Stimulated activated CD8-positive, alpha-beta memory T cell treated with anti-CD3 and anti-CD28 coated beads, Interleukin-15, amount 100 ng/mL, for 4 hours (primary cell): Measurements from ENCODE around the gene NID1.
"Not testable (repeated sequence)": the region's sequence is repeated elsewhere in the genome, so short reads cannot be mapped to it uniquely, and the experiment has no call there.

Source experiments
- DNase-seq, 2 donors: peaks; one replicate each; pipeline ENCODE4 v3.0.0-alpha.2; 2020; ENCODE audit warnings: low read depth in 2 of 2

Gene NID1

GRCh38 chr1:236096660-236097482, 32.0 kb upstream of the NID1 start:
- DNase-seq = peak; percentile 72 to 79

- DNase-seq = no peak
Measured at GRCh38 chr1:236095705-236096520, 31.0 kb upstream of the NID1 start.

- DNase-seq = no peak
Measured at GRCh38 chr1:236092899-236093298, 28.0 kb upstream of the NID1 start.

- no peak for DNase-seq
Measured at GRCh38 chr1:236091933-236092318, 27.0 kb upstream of the NID1 start.

- DNase-seq = no peak
Measured at GRCh38 chr1:236090741-236091147, 25.9 kb upstream of the NID1 start.

GRCh38 chr1:236089046-236089773, 24.3 kb upstream of the NID1 start:
- no peak for DNase-seq

- no peak for DNase-seq
Measured at GRCh38 chr1:236086537-236086936, 21.6 kb upstream of the NID1 start.

- DNase-seq = no peak
Measured at GRCh38 chr1:236085545-236086159, 20.8 kb upstream of the NID1 start.

- DNase-seq = no peak
Measured at GRCh38 chr1:236084386-236084730, 19.5 kb upstream of the NID1 start.

- no peak for DNase-seq
Measured at GRCh38 chr1:236083650-236084385, 18.9 kb upstream of the NID1 start.

- no peak for DNase-seq
Measured at GRCh38 chr1:236082526-236082925, 17.6 kb upstream of the NID1 start.

GRCh38 chr1:236081546-236082227, 16.8 kb upstream of the NID1 start:
- no peak for DNase-seq

GRCh38 chr1:236079703-236080102, 14.8 kb upstream of the NID1 start:
- no peak for DNase-seq

GRCh38 chr1:236078993-236079392, 14.1 kb upstream of the NID1 start:
- DNase-seq = no peak

GRCh38 chr1:236078077-236078476, 13.2 kb upstream of the NID1 start:
- not testable (repeated sequence) for DNase-seq

GRCh38 chr1:236075848-236076247, 11.0 kb upstream of the NID1 start:
- DNase-seq = no peak

- DNase-seq = no peak
Measured at GRCh38 chr1:236073307-236073897, 8.5 kb upstream of the NID1 start.

- no peak for DNase-seq
Measured at GRCh38 chr1:236072001-236072400, 7.1 kb upstream of the NID1 start.

GRCh38 chr1:236070753-236071152, 5.9 kb upstream of the NID1 start:
- DNase-seq = no peak

GRCh38 chr1:236069796-236070195, 4.9 kb upstream of the NID1 start:
- DNase-seq = no peak
